Esophagus muscularis mucosa (tissue), 4 donors: ENCODE data around the gene MCM9. TPM values are rescaled to one million over a fixed set of nuclear protein-coding genes. Genes with fewer than 3 reads are reported as not detected.

Experiments
- DNase-seq: peaks from one replicate; pipeline ENCODE4 v3.0.0-alpha.2; 2017; ENCODE audit errors: extremely low spot score
- H3K27ac ChIP-seq, 4 donors: fragments of 200-600 bp; sonication (generic); replicated peaks in 1 of 4; 1 replicate in 3 of 4; 2 replicates in 1 of 4; pipeline ENCODE4 v1.5.1; 2016 to 2019; ENCODE audit warnings: mild to moderate bottlenecking in 1 of 4
- H3K27me3 ChIP-seq, 4 donors: fragments of 200-600 bp; sonication (generic); one replicate each; pipeline versions ENCODE4 v1.5.1 to v1.6.0; 2016 to 2019
- H3K36me3 ChIP-seq, 4 donors: fragments of 200-600 bp; sonication (generic); one replicate each; pipeline ENCODE4 v1.5.1; 2016 to 2019
- H3K4me1 ChIP-seq, 4 donors: fragments of 200-600 bp; sonication (generic); one replicate each; pipeline ENCODE4 v1.5.1; 2016 to 2019
- H3K4me3 ChIP-seq, 4 donors: fragments of 200-600 bp; sonication (generic); 1 replicate in 2 of 4; 2 replicates in 2 of 4; pipeline ENCODE4 v1.5.1; 2016 to 2019; ENCODE audit warnings: mild to moderate bottlenecking in 4 of 4, moderate library complexity in 1 of 4
- H3K9me3 ChIP-seq, 4 donors: fragments of 200-600 bp; sonication (generic); 1 replicate in 3 of 4; 2 replicates in 1 of 4; pipeline ENCODE4 v1.5.1; 2016 to 2019
- CTCF ChIP-seq, 3 experiments: fragments of 200-600 bp in 2 of 3; fragments of 450-650 bp in 1 of 3; sonication (generic) in 2 of 3; IDR thresholded peaks; one replicate each; pipeline ENCODE4 v1.5.1; 2017 to 2019; ENCODE audit warnings: antibody characterized with exemption in 3 of 3, mild to moderate bottlenecking in 2 of 3, moderate library complexity in 1 of 3
- EP300 ChIP-seq: sonication (generic); formaldehyde crosslinking; IDR thresholded peaks from one replicate; pipeline ENCODE4 v1.6.1; 2017; ENCODE audit warnings: antibody characterized with exemption
- POLR2A ChIP-seq: fragments of 450-650 bp; IDR thresholded peaks from one replicate; pipeline ENCODE4 v1.6.1; 2017; ENCODE audit warnings: antibody characterized with exemption, moderate library complexity, mild to moderate bottlenecking, low read depth
- POLR2AphosphoS5 ChIP-seq, 2 donors: sonication (generic); formaldehyde crosslinking; IDR thresholded peaks; one replicate each; pipeline ENCODE4 v1.6.1; 2017; ENCODE audit warnings: antibody characterized with exemption in 2 of 2
- WGBS: methylation state at CpG from one replicate; pipeline ENCODE4 v1.1.5; 2018; 5-methylcytosine and 5-hydroxymethylcytosine counted together
- intact Hi-C: fragments of 100-400 bp; cut with DNase I; formaldehyde crosslinking; loops from one replicate; pipeline ENCODE4 v1.15.1; 2023
- total RNA-seq, 4 donors: library from RNA; depleted of rRNA; stranded (reverse); fragments of >200 nt; gene quantifications; one replicate each; pipeline versions ENCODE4 v1.1.0 to v1.2.1, GENCODE V29; 2016

Gene MCM9
- total RNA-seq, 4 donors from 2014 or later, result 10.8 to 18.1 (median 11.3) TPM

- Histone ChIP-seq H3K9me3 (no peaks in the 10 kb centered on the region), H3K27ac (no peak overlapping the region), H3K36me3 (peaks cover 0 to 10% (median 3%) of the 10 kb centered on the region in 4 donors), H3K27me3 (no peaks in the 10 kb centered on the region), H3K4me3 (no peak overlapping the region), H3K4me1 (no peaks in the 10 kb centered on the region)
- intact Hi-C loops, result no loop called here
- TF ChIP-seq CTCF (IDR thresholded peaks at IDR 0.05), result no peak
- DNase-seq, result no peak
- 89% methylated on average over 2 of the region's 2 CpGs for WGBS
These were observed 32.3 kb upstream of the MCM9 start for GRCh38 chr6:118967239-118967638.

GRCh38 chr6:118965843-118966370 lies 30.9 kb upstream of the MCM9 start:
- no peaks in the 10 kb centered on the region for H3K9me3 ChIP-seq
- no peak overlapping the region for H3K4me3 ChIP-seq
- H3K27me3 ChIP-seq, result no peaks in the 10 kb centered on the region
- TF ChIP-seq CTCF (IDR thresholded peaks at IDR 0.05), result no peak
- TF ChIP-seq EP300, result no peak
- no peak for TF ChIP-seq POLR2AphosphoS5 (IDR thresholded peaks at IDR 0.05)
- no peak for TF ChIP-seq POLR2A
- no peak for DNase-seq
- H3K4me1 ChIP-seq, result no peaks in the 10 kb centered on the region
- H3K36me3 ChIP-seq, result peaks cover 0 to 10% (median 3%) of the 10 kb centered on the region in 4 donors
- intact Hi-C loops, result no loop called here
- no peak overlapping the region for H3K27ac ChIP-seq
- WGBS, result 84% methylated on average over 2 of the region's 2 CpGs

- Histone ChIP-seq H3K27me3 (no peaks in the 10 kb centered on the region), H3K36me3 (peaks cover 0 to 10% (median 3%) of the 10 kb centered on the region in 4 donors), H3K4me3 (no peak overlapping the region), H3K27ac (no peak overlapping the region), H3K4me1 (no peaks in the 10 kb centered on the region), H3K9me3 (no peaks in the 10 kb centered on the region)
- WGBS, result 92% methylated on average over 3 of the region's 3 CpGs
- TF ChIP-seq CTCF (IDR thresholded peaks at IDR 0.05) (no peak), POLR2A (no peak), POLR2AphosphoS5 (IDR thresholded peaks at IDR 0.05) (no peak), EP300 (no peak)
- no peak for DNase-seq
- intact Hi-C loops, result no loop called here
These were observed 30.4 kb upstream of the MCM9 start for GRCh38 chr6:118965371-118965770.

- no peaks in the 10 kb centered on the region for H3K9me3 ChIP-seq
- H3K4me1 ChIP-seq, result no peaks in the 10 kb centered on the region
- H3K27me3 ChIP-seq, result no peaks in the 10 kb centered on the region
- intact Hi-C loops, result no loop called here
- DNase-seq, result no peak
- H3K4me3 ChIP-seq, result no peak overlapping the region
- H3K36me3 ChIP-seq, result peaks cover 0 to 10% (median 3%) of the 10 kb centered on the region in 4 donors
- no peak for TF ChIP-seq POLR2A
- no peak for TF ChIP-seq POLR2AphosphoS5 (IDR thresholded peaks at IDR 0.05)
- no peak for TF ChIP-seq EP300
- peak in 1 of 3 experiments; percentile 35 for TF ChIP-seq CTCF (IDR thresholded peaks at IDR 0.05)
- no peak overlapping the region for H3K27ac ChIP-seq
These were observed 28.0 kb upstream of the MCM9 start for GRCh38 chr6:118963003-118963402.

- Histone ChIP-seq H3K9me3 (no peaks in the 10 kb centered on the region), H3K27ac (no peak overlapping the region), H3K4me1 (no peaks in the 10 kb centered on the region), H3K36me3 (peaks cover 0 to 4% (median 0%) of the 10 kb centered on the region in 4 donors), H3K27me3 (no peaks in the 10 kb centered on the region), H3K4me3 (no peak overlapping the region)
- 91% methylated on average over 4 of the region's 4 CpGs for WGBS
- TF ChIP-seq POLR2AphosphoS5 (IDR thresholded peaks at IDR 0.05) (no peak), CTCF (IDR thresholded peaks at IDR 0.05) (no peak), EP300 (no peak), POLR2A (no peak)
- intact Hi-C loops, result no loop called here
- DNase-seq, result no peak
These were observed 24.9 kb upstream of the MCM9 start for GRCh38 chr6:118959903-118960302.
